Activated CD8-positive, alpha-beta memory T cell treated with anti-CD3 and anti-CD28 coated beads, Interleukin-2, amount 50 U/mL, for 24 hours (primary cell): Measurements from ENCODE around the gene STS.
"Not testable (repeated sequence)": the region's sequence is repeated elsewhere in the genome, so short reads cannot be mapped to it uniquely, and the experiment has no call there.

Experiments
- DNase-seq: peaks from one replicate; pipeline ENCODE4 v3.0.0-alpha.2; 2020; ENCODE audit errors: extremely low read depth

The STS gene

DNA sequence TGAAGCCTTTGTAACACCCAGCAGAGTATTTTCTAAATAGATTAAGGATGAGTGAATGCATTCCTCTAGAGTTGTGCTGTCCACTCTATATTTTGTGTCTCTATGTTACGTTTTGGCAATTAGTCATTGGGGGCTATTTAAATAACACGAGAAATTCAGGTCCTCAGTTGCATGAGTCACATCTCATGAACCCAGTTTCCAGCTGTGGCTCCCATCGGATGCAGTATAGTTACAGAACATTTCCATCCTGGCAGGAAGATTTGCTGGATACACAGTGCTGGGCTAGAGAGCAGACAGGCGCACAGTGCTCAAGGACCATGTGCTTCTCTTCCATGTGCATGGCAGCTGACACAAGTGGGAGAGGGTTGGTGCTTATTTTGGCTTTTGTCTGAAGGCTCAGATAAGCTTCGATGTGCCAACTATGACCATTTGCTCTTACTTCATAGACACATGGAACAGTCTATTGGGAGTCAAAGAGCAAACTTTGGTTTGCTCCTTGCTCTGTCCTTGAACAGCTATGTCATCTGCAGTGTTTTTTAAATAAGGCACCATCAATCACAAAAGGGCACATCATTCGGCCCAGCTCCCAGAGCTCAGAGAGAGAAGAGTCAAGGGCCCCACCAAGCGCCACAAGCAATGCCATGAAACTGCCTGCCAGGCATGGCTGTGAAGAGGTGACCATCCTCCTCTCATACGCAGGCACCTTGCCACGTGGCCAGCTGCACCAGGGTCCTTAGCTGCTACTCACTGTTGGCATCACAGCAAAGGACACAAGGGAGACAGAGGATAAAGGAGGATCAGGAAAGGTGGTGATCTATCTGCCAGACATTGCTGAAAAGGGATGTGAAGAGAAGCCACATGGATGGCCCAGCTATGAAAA, 8.1 kb upstream of the STS start:
- DNase-seq = no peak

GRCh38 chrX:7143076-7143475, 4.4 kb upstream of the STS start:
- no peak for DNase-seq

- DNase-seq = no peak
These were observed 3.5 kb upstream of the STS start for GRCh38 chrX:7143941-7144525.

- DNase-seq = no peak
These were observed 2.1 kb upstream of the STS start for GRCh38 chrX:7145454-7145853.

GRCh38 chrX:7146020-7146702, 1.4 kb upstream of the STS start:
- no peak for DNase-seq

DNA sequence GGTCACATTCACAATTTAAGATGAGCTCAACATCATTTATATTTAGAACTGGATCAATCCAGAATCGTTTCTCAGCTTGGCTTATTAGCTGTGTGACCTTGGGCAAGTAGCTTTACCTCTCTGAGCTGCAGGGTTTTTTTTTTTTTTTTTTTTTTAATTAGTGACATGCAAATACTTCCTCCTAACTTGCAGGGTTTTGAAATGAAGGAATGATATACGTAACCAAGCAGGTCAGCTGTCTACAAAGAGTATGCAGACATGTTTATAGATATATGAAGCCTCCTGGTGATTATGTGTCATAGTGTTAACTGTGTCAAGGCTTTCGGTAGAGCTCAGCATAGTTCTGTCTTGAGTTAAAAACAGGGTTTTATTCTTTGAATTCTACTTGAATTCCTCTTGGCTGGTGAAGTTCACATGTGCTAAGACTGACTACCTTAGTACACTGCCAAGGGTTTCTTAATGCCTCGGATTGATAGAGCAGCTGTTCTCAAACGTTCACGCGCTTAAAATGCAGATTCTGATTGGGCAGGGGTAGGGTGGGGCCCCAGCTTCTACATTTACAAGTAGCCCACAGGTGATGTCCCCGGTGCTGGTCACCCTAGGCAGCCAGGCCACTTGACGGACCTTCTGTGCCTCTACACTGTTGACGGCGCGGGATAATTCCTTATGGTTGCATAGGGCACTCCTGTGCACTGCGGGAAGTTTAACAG, 654 bp upstream of the STS start:
- no peak for DNase-seq

DNA sequence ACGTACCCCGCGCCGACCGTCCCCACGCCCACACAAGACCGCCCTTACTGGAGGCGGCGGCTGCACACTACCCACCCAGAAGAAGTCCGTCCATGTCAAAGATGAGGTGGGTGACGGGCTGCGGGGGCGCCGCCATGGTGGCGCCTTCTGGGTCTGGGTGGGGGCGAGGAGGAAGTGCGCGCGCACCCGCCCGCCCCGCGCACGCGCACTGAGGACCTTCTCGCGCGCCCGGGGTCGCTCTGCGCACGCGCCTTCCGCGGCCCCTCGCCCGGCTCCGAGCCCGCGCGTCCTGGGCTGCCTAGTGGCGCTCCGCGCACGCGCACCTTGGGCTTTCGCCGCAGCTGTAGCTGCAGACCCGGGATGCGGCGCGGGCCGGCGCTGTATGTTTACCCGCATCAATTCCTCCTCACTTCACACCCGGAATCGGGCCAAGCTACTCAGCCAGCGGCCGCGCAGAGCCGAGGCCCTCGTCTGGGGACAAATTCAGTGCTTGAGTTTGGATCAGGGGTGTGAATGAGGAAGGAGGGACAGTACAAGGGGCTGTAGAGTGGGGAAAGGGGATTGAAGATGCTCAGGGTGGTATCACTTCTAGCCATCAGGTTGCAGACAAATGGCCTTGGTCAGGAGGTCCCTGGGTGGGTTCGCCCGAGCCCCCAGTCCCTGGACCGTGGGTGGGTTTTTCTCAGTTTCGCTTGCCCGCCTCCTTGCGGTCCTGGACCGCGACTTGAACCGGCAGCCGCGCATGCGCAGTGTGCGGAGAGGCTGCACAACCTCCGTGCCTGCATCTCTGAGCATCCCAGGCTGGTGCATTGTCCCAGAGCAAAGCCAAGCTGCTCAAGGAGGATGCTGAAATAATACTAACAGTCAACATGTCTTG, 704 bp downstream of the STS start, which contains the start of gene PUDP:
PUDP (minus strand) TSS at position 176 of the 877 bp plus-strand sequence; CDS start at position 136, 40 bp downstream.
- DNase-seq = peak; percentile 42

- no peak for DNase-seq
These were observed 1.9 kb downstream of the STS start for GRCh38 chrX:7149411-7149810.

DNA sequence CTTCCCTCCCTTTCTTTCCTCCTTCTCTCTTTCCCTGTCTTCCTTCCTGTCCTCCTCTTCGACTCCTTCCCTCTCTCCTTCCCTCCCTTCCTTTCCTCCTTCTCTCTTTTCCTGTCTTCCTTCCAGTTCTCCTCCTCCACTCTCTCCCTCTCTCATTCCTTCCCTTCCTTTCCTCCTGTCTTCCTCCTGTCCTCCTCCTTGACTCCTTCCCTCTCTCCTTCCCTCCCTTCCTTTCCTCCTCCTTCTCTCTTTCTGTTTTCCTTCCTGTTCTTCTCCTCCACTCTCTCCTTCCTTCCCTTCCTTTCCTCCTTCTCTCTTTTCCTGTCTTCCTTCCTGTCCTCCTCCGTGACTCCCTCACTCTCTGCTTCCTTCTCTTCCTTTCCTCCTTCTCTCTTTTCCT, 5.7 kb downstream of the STS start:
- no peak for DNase-seq

GRCh38 chrX:7154041-7154597, 6.6 kb downstream of the STS start:
- no peak for DNase-seq

- DNase-seq = no peak
These were observed 7.7 kb downstream of the STS start for GRCh38 chrX:7155163-7155562.

GRCh38 chrX:7156879-7157278, 9.4 kb downstream of the STS start:
- DNase-seq = no peak

- DNase-seq = no peak
These were observed 11.0 kb downstream of the STS start for GRCh38 chrX:7158468-7158990.

DNA sequence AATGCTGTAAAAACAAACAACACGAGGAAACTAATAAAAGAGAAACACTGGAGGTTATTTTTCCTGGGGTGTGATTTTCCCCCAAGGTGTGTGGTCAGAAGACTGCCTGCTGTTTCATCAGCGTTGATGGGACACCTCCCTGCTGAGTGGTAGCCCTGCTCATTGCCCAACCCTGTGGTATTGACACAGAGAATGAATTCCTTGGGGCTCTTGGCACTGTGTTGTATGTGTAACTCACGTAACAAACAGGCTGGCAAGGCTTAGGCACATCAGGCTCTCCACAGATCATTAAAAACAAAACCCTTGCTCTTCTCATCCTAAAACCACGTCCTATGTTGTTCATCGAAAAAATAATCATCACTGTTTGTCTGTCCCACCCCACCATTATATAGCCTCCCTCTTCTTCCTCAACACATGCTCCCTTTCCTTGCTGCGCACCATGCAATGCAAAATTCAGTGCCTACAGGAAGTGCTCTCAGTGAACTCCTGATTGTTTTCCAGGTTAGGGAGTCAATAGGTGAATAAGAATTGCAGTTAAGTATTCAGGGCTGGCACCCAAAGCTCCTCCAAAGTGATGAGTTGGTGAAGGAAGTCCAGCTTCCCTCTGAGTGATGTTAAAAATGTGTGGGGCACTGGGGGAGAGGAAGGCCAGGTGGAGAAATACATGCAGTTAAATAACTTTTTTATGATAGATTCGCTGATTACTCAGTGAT, 11.8 kb downstream of the STS start:
- no peak for DNase-seq

DNA sequence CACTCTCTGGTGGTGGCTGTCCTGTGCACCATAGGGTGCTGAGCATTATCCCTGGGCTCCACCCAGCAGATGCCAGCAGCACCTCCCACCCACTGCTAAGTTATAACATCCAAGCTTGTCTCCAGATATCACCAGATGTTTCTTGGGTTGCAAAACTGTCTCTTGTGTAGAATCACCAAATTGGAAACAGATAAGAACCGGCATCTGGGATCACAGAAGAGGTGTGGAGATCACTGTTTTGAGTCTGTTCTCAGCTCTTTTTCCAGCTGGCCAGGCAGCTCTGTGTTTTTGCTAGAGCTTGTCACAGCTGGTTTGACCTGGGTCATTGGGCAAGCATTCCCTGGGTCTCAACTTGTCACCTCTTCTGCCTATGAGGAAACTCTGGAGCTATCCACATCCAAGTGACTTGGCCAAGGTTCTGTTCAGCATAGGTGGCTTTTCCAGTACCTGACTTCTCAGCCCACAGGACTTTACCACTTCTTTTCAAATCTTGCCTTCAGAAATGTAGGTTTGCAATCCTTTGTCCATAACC, 15.7 kb downstream of the STS start:
- no peak for DNase-seq

DNA sequence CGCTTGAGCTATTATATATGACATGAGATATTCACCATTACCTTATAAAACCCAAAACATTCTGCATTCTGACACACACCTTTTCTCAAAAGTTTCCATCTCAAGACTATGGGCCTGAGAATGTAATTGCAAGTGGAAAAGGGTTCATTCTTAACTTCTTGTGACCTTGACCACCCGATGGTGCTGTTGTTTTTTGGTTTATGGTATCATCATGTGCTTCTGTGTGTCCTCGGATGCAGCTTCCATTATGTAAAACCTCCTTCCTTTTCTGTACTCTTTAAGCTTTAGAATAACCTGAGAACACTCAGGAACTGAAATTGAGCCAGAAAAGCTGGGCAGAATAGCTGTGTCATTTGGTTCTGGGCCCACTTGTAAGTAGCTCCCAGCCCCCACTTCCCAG, 16.7 kb downstream of the STS start:
- DNase-seq = no peak

DNA sequence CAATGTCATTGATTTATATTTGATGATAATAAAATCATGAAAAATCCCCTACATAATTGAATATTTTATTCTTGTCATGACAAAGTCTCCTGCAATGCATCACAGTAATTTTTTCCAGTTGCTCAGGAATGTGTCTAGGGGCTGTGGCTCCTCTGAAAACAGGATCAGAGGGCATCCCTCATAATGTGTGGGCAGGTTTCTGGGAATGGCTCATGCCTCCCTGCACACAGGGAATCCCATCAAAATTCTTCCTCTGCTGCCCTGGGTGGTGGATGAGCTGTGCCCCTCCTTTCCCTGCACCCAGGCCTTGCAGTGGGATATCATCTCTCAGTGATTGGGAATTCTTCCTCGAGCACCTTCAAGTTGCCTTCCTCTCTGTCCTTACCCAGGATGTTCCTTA, 20.9 kb downstream of the STS start:
- DNase-seq = no peak

GRCh38 chrX:7169627-7170026, 22.1 kb downstream of the STS start:
- no peak for DNase-seq

GRCh38 chrX:7170898-7171297, 23.4 kb downstream of the STS start:
- no peak for DNase-seq

DNA sequence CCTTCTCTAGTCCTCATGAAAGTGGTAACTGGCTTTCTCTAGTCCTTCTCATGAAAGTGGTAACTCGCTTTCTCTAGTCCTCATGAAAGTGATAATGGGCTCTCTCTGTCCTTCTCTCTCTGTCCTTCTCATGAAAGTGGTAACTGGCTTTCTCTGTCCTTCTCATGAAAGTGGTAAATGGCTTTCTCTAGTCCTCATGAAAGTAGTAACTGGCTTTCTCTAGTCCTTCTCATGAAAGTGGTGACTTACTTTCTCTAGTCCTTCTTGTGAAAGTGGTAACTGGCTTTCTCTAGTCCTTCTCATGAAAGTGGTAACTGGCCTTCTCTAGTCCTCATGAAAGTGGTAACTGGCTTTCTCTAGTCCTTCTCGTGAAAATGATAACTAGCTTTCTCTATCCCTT, 31.3 kb downstream of the STS start:
- DNase-seq = not testable (repeated sequence)
